GM18508 (cell line): ENCODE measurements around the gene SHANK1.

Source experiments
- ATAC-seq: cut with Tn5 transposase; IDR thresholded peaks from one replicate; pipeline ENCODE4 v1.9.1; 2021; ENCODE audit warnings: moderate number of reproducible peaks; ENCODE audit not compliant: insufficient read depth, unreplicated experiment

The SHANK1 gene

GRCh38 chr19:50693064-50693975 is 26.3 kb downstream of the SHANK1 start:
- ATAC-seq: no peak

GRCh38 chr19:50690439-50690838 is 29.2 kb downstream of the SHANK1 start:
- ATAC-seq: no peak

- no peak for ATAC-seq
Measured at GRCh38 chr19:50688766-50689165, 30.8 kb downstream of the SHANK1 start.

GRCh38 chr19:50686310-50687032 is 33.1 kb downstream of the SHANK1 start:
- ATAC-seq: no peak

GRCh38 chr19:50679177-50680125 is 40.2 kb downstream of the SHANK1 start:
- ATAC-seq: no peak

GRCh38 chr19:50678323-50678722 is 41.3 kb downstream of the SHANK1 start:
- no peak for ATAC-seq

- ATAC-seq: no peak
Measured at GRCh38 chr19:50677636-50678035, 42.0 kb downstream of the SHANK1 start.

- ATAC-seq: no peak
Measured at GRCh38 chr19:50676625-50677197, 42.9 kb downstream of the SHANK1 start.

GRCh38 chr19:50673118-50673517 is 46.5 kb downstream of the SHANK1 start:
- no peak for ATAC-seq

GRCh38 chr19:50670102-50670380 is 49.6 kb downstream of the SHANK1 start:
- no peak for ATAC-seq

GRCh38 chr19:50669302-50670101 is 50.1 kb downstream of the SHANK1 start:
- ATAC-seq: no peak

GRCh38 chr19:50668879-50669278 is 50.7 kb downstream of the SHANK1 start:
- ATAC-seq: no peak

GRCh38 chr19:50668416-50668815 is 51.2 kb downstream of the SHANK1 start:
- ATAC-seq: no peak

GRCh38 chr19:50667759-50668231 is 51.8 kb downstream of the SHANK1 start:
- no peak for ATAC-seq

GRCh38 chr19:50667177-50667758 is 52.3 kb downstream of the SHANK1 start:
- no peak for ATAC-seq

- ATAC-seq: no peak
Measured at GRCh38 chr19:50666346-50667176, 53.0 kb downstream of the SHANK1 start.

GRCh38 chr19:50664204-50664603 is 55.4 kb downstream of the SHANK1 start:
- ATAC-seq: no peak

- no peak for ATAC-seq
Measured at GRCh38 chr19:50663482-50663790, 56.2 kb downstream of the SHANK1 start.
